ENCODE data around the gene PHACTR1.
A peak's percentile ranks its signal among the peaks of the same experiment; 100 is the strongest.

The PHACTR1 gene

GRCh38 chr6:13273931-13274706 is 557.6 kb downstream of the PHACTR1 start:
- H3K36me3 ChIP-seq (ENCODE audit: control insufficient read depth, insufficient read depth, low read length, severe bottlenecking) = no peaks in the 10 kb centered on the region
- DNase-seq (ENCODE audit: low read depth) = no peak
- no peak overlapping the region for H3K9ac ChIP-seq (ENCODE audit: low read length)
- H3K4me3 ChIP-seq (ENCODE audit: low read length) = no peak overlapping the region
- no peaks in the 10 kb centered on the region for H3K27me3 ChIP-seq (replicated peaks; ENCODE audit: control insufficient read depth, insufficient read depth, low read length)
- H3K9me3 ChIP-seq (ENCODE audit: control insufficient read depth, low read length) = no peaks in the 10 kb centered on the region
- H3K4me1 ChIP-seq (ENCODE audit: control insufficient read depth, insufficient read depth, low read length) = peaks cover 8% of the 10 kb centered on the region

DNA sequence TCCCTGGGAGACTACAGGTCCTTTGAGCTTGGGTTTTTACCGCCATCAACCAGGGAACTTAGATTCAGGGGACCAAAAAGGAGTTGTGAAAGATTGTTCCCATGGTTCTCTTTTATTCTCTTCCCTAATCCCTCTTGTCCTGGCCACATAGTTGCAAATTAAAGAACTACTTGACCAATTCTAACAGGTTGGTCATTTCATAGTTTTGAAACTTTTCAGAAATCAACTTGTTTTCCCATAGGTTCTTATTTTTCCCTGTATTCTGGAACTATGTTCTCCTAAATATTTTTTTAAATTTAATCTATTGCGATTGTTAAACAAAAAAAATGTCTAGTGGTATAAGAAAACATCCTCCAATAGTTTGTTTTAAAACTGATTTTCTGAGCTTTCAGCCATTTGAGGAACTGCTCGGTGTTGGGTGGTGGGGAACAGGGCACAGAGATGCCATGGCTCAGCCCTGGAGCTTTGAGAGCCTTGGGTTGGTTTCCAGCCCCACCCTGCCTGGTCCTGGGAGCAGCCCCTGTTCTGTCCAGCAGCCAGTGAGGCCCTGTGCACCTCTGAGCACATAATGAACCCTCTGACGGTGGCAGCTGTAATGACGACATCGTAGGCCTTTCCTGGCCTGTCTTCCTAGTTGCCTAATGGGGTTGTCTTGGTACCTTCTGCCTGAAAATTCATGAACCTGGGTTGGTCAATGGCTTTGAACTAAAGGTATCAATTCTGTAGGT is 558.3 kb downstream of the PHACTR1 start:
- Histone ChIP-seq H3K4me3 (ENCODE audit: low read length) (no peak overlapping the region), H3K9me3 (ENCODE audit: control insufficient read depth, low read length) (no peaks in the 10 kb centered on the region), H3K27me3 (replicated peaks; ENCODE audit: control insufficient read depth, insufficient read depth, low read length) (no peaks in the 10 kb centered on the region), H3K9ac (ENCODE audit: low read length) (no peak overlapping the region), H3K4me1 (ENCODE audit: control insufficient read depth, insufficient read depth, low read length) (peaks cover 10% of the 10 kb centered on the region), H3K36me3 (ENCODE audit: control insufficient read depth, insufficient read depth, low read length, severe bottlenecking) (no peaks in the 10 kb centered on the region)
- no peak for DNase-seq (ENCODE audit: low read depth)

- no peak for DNase-seq (ENCODE audit: low read depth)
Measured at GRCh38 chr6:13275435-13275989, 558.9 kb downstream of the PHACTR1 start.

DNA sequence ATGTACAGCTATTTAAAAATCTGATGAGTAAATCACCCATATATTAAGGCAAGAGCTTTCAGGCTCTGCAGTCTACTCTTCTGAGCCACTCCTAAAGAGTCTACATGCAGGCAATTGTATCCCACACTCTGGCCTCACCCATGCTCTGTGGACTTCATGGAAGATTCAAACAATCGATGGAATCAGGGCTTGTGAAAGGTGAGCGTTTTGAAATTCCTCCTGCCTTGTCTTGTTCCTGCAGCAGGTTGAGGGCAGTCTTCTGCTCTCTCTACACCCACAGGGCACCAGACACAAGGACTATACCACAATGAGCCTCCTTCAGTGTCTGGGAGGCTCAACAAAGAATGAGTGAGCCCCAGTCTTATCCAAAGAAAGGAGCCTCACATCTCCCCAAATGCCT is 560.7 kb downstream of the PHACTR1 start:
- no peak for DNase-seq (ENCODE audit: low read depth)
- H3K4me1 ChIP-seq (ENCODE audit: control insufficient read depth, insufficient read depth, low read length) = peaks cover 10% of the 10 kb centered on the region
- no peaks in the 10 kb centered on the region for H3K36me3 ChIP-seq (ENCODE audit: control insufficient read depth, insufficient read depth, low read length, severe bottlenecking)
- no peak overlapping the region for H3K9ac ChIP-seq (ENCODE audit: low read length)
- no peaks in the 10 kb centered on the region for H3K27me3 ChIP-seq (replicated peaks; ENCODE audit: control insufficient read depth, insufficient read depth, low read length)
- H3K4me3 ChIP-seq (ENCODE audit: low read length) = no peak overlapping the region
- H3K9me3 ChIP-seq (ENCODE audit: control insufficient read depth, low read length) = no peaks in the 10 kb centered on the region

More at GRCh38 chr6:13275435-13275989, 558.9 kb downstream of the PHACTR1 start:
- no peak overlapping the region for H3K4me3 ChIP-seq (ENCODE audit: low read length)
- no peaks in the 10 kb centered on the region for H3K36me3 ChIP-seq (ENCODE audit: control insufficient read depth, insufficient read depth, low read length, severe bottlenecking)
- H3K9ac ChIP-seq (ENCODE audit: low read length) = no peak overlapping the region
- no peaks in the 10 kb centered on the region for H3K9me3 ChIP-seq (ENCODE audit: control insufficient read depth, low read length)
- peaks cover 10% of the 10 kb centered on the region for H3K4me1 ChIP-seq (ENCODE audit: control insufficient read depth, insufficient read depth, low read length)
- no peaks in the 10 kb centered on the region for H3K27me3 ChIP-seq (replicated peaks; ENCODE audit: control insufficient read depth, insufficient read depth, low read length)

DNA sequence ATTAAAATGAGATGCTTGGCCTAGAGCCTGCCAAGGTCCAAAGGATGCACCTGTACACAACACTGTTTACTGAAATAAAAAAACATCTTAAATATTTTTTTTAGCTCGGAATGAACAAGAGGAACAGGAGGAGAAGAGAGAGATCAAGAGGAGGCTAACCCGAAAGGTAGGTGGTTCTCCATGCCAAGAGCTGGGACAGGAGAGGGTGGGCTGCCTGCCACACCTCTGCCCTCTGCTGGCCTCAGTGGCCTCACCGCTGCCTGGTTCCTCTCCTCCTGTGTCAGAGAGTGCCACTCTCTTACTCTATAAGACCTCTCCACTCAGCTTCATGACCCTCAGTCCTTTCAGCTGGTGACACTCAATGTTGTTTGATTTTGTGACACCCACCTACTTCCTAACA is 561.6 kb downstream of the PHACTR1 start:
- Histone ChIP-seq H3K36me3 (ENCODE audit: control insufficient read depth, insufficient read depth, low read length, severe bottlenecking) (no peaks in the 10 kb centered on the region), H3K9ac (ENCODE audit: low read length) (no peak overlapping the region), H3K27me3 (replicated peaks; ENCODE audit: control insufficient read depth, insufficient read depth, low read length) (no peaks in the 10 kb centered on the region), H3K9me3 (ENCODE audit: control insufficient read depth, low read length) (no peaks in the 10 kb centered on the region), H3K4me1 (ENCODE audit: control insufficient read depth, insufficient read depth, low read length) (peaks cover 10% of the 10 kb centered on the region), H3K4me3 (ENCODE audit: low read length) (no peak overlapping the region)
- DNase-seq (ENCODE audit: low read depth) = no peak

- Histone ChIP-seq H3K9ac (ENCODE audit: low read length) (no peak overlapping the region), H3K4me1 (ENCODE audit: control insufficient read depth, insufficient read depth, low read length) (peaks cover 10% of the 10 kb centered on the region)
Measured at GRCh38 chr6:13278991-13279390, 562.4 kb downstream of the PHACTR1 start.

GRCh38 chr6:13280254-13280653 is 563.7 kb downstream of the PHACTR1 start:
- DNase-seq (ENCODE audit: low read depth) = no peak
- H3K9me3 ChIP-seq (ENCODE audit: control insufficient read depth, low read length) = no peaks in the 10 kb centered on the region
- H3K36me3 ChIP-seq (ENCODE audit: control insufficient read depth, insufficient read depth, low read length, severe bottlenecking) = no peaks in the 10 kb centered on the region
- no peak overlapping the region for H3K9ac ChIP-seq (ENCODE audit: low read length)
- H3K27me3 ChIP-seq (replicated peaks; ENCODE audit: control insufficient read depth, insufficient read depth, low read length) = no peaks in the 10 kb centered on the region
- peaks cover 10% of the 10 kb centered on the region for H3K4me1 ChIP-seq (ENCODE audit: control insufficient read depth, insufficient read depth, low read length)
- no peak overlapping the region for H3K4me3 ChIP-seq (ENCODE audit: low read length)

More at GRCh38 chr6:13278991-13279390, 562.4 kb downstream of the PHACTR1 start:
- peak; percentile 72 for DNase-seq (ENCODE audit: low read depth)
- Histone ChIP-seq H3K4me3 (ENCODE audit: low read length) (no peak overlapping the region), H3K27me3 (replicated peaks; ENCODE audit: control insufficient read depth, insufficient read depth, low read length) (no peaks in the 10 kb centered on the region), H3K9me3 (ENCODE audit: control insufficient read depth, low read length) (no peaks in the 10 kb centered on the region), H3K36me3 (ENCODE audit: control insufficient read depth, insufficient read depth, low read length, severe bottlenecking) (no peaks in the 10 kb centered on the region)

- Histone ChIP-seq H3K36me3 (ENCODE audit: control insufficient read depth, insufficient read depth, low read length, severe bottlenecking) (no peaks in the 10 kb centered on the region), H3K9me3 (ENCODE audit: control insufficient read depth, low read length) (no peaks in the 10 kb centered on the region), H3K9ac (ENCODE audit: low read length) (no peak overlapping the region), H3K4me3 (ENCODE audit: low read length) (no peak overlapping the region), H3K27me3 (replicated peaks; ENCODE audit: control insufficient read depth, insufficient read depth, low read length) (no peaks in the 10 kb centered on the region), H3K4me1 (ENCODE audit: control insufficient read depth, insufficient read depth, low read length) (peaks cover 10% of the 10 kb centered on the region)
- DNase-seq (ENCODE audit: low read depth) = no peak
Measured at GRCh38 chr6:13281686-13282085, 565.1 kb downstream of the PHACTR1 start.

GRCh38 chr6:13282393-13283069 is 566.0 kb downstream of the PHACTR1 start:
- H3K4me3 ChIP-seq (ENCODE audit: low read length) = no peak overlapping the region
- H3K9me3 ChIP-seq (ENCODE audit: control insufficient read depth, low read length) = peaks cover 6% of the 10 kb centered on the region
- peaks cover 10% of the 10 kb centered on the region for H3K4me1 ChIP-seq (ENCODE audit: control insufficient read depth, insufficient read depth, low read length)
- no peak for DNase-seq (ENCODE audit: low read depth)
- no peaks in the 10 kb centered on the region for H3K27me3 ChIP-seq (replicated peaks; ENCODE audit: control insufficient read depth, insufficient read depth, low read length)
- no peaks in the 10 kb centered on the region for H3K36me3 ChIP-seq (ENCODE audit: control insufficient read depth, insufficient read depth, low read length, severe bottlenecking)
- no peak overlapping the region for H3K9ac ChIP-seq (ENCODE audit: low read length)

GRCh38 chr6:13283331-13283730 is 566.8 kb downstream of the PHACTR1 start:
- Histone ChIP-seq H3K27me3 (replicated peaks; ENCODE audit: control insufficient read depth, insufficient read depth, low read length) (no peaks in the 10 kb centered on the region), H3K9ac (ENCODE audit: low read length) (no peak overlapping the region), H3K9me3 (ENCODE audit: control insufficient read depth, low read length) (peaks cover 6% of the 10 kb centered on the region), H3K4me1 (ENCODE audit: control insufficient read depth, insufficient read depth, low read length) (peaks cover 10% of the 10 kb centered on the region), H3K4me3 (ENCODE audit: low read length) (no peak overlapping the region), H3K36me3 (ENCODE audit: control insufficient read depth, insufficient read depth, low read length, severe bottlenecking) (no peaks in the 10 kb centered on the region)
- no peak for DNase-seq (ENCODE audit: low read depth)

DNA sequence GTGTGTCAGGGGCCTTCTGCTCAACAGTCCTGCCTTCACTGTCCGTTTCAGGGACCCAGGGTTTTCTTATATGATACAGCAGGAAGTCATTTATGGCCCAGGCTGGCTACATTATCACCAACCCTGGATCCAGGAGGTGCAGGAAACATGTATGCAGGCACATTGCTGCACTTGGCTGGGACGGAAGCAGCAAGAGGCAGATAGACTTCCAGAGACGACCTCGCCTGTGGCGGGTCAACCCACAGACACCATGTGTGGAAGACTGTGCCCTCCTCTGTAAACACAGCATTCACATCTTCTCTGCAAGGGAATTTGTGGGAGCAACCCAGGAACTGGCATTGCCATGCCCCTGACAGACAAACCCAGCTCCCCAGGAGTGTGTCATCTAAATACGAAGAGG is 568.1 kb downstream of the PHACTR1 start:
- no peak overlapping the region for H3K4me3 ChIP-seq (ENCODE audit: low read length)
- peaks cover 6% of the 10 kb centered on the region for H3K36me3 ChIP-seq (ENCODE audit: control insufficient read depth, insufficient read depth, low read length, severe bottlenecking)
- no peaks in the 10 kb centered on the region for H3K27me3 ChIP-seq (replicated peaks; ENCODE audit: control insufficient read depth, insufficient read depth, low read length)
- H3K9me3 ChIP-seq (ENCODE audit: control insufficient read depth, low read length) = peaks cover 6% of the 10 kb centered on the region
- no peak overlapping the region for H3K9ac ChIP-seq (ENCODE audit: low read length)
- no peaks in the 10 kb centered on the region for H3K4me1 ChIP-seq (ENCODE audit: control insufficient read depth, insufficient read depth, low read length)
- no peak for DNase-seq (ENCODE audit: low read depth)
